H7 (cell line): Measurements from ENCODE around the gene TMEM131. TPM values are rescaled to one million over a fixed set of nuclear protein-coding genes. Genes with fewer than 3 reads are reported as not detected.

Experiments used
- DNase-seq: peaks from one replicate; pipeline ENCODE4 v3.0.0; 2012
- H3K27me3 ChIP-seq: 2 replicates; pipeline ENCODE4 v1.6.0; 2011; ENCODE audit warnings: mild to moderate bottlenecking, low read length; ENCODE audit not compliant: control insufficient read depth, insufficient read depth
- H3K36me3 ChIP-seq: replicated peaks from 2 replicates; pipeline ENCODE4 v1.5.1; 2011; ENCODE audit warnings: low read length; ENCODE audit not compliant: control insufficient read depth, insufficient read depth
- H3K4me3 ChIP-seq: 2 replicates; pipeline ENCODE4 v1.5.1; 2011; ENCODE audit warnings: low read depth, mild to moderate bottlenecking, control low read depth, low read length, moderate library complexity; ENCODE audit not compliant: insufficient read depth
- total RNA-seq: library from RNA; depleted of rRNA; stranded (reverse); fragments of >200 nt; shearing (Covaris generic); gene quantifications from 2 replicates; pipeline ENCODE4 v1.2.3, GENCODE V29; 2014

Gene TMEM131
- total RNA-seq, 1 experiment from 2014 or later = 7.4 TPM

GRCh38 chr2:97806738-97807618 lies 188.8 kb downstream of the TMEM131 start:
- DNase-seq = peak; percentile 67
- peaks cover 2% of the 10 kb centered on the region for H3K36me3 ChIP-seq

GRCh38 chr2:97805776-97806175 lies 190.0 kb downstream of the TMEM131 start:
- no peak overlapping the region for H3K4me3 ChIP-seq
- H3K27me3 ChIP-seq = no peaks in the 10 kb centered on the region
- no peak for DNase-seq
- peaks cover 2% of the 10 kb centered on the region for H3K36me3 ChIP-seq

More at GRCh38 chr2:97806738-97807618, 188.8 kb downstream of the TMEM131 start:
- Histone ChIP-seq H3K27me3 (no peaks in the 10 kb centered on the region), H3K4me3 (no peak overlapping the region)

GRCh38 chr2:97801028-97801427 lies 194.7 kb downstream of the TMEM131 start:
- Histone ChIP-seq H3K36me3 (no peaks in the 10 kb centered on the region), H3K27me3 (no peaks in the 10 kb centered on the region), H3K4me3 (no peak overlapping the region)
- no peak for DNase-seq

GRCh38 chr2:97798416-97798815 lies 197.3 kb downstream of the TMEM131 start:
- no peak for DNase-seq
- Histone ChIP-seq H3K4me3 (no peak overlapping the region), H3K36me3 (no peaks in the 10 kb centered on the region), H3K27me3 (no peaks in the 10 kb centered on the region; the same call in 1 of the 2 replicates)

GRCh38 chr2:97797355-97797754 lies 198.4 kb downstream of the TMEM131 start:
- no peaks in the 10 kb centered on the region; the same call in 1 of the 2 replicates for H3K36me3 ChIP-seq

GRCh38 chr2:97796465-97797126 lies 199.2 kb downstream of the TMEM131 start:
- Histone ChIP-seq H3K27me3 (no peaks in the 10 kb centered on the region; the same call in 1 of the 2 replicates), H3K36me3 (no peaks in the 10 kb centered on the region; the same call in 1 of the 2 replicates), H3K4me3 (no peak overlapping the region)
- no peak for DNase-seq

More at GRCh38 chr2:97797355-97797754, 198.4 kb downstream of the TMEM131 start:
- Histone ChIP-seq H3K27me3 (no peaks in the 10 kb centered on the region; the same call in 1 of the 2 replicates), H3K4me3 (no peak overlapping the region)
- no peak for DNase-seq

- Histone ChIP-seq H3K36me3 (no peaks in the 10 kb centered on the region; the same call in 1 of the 2 replicates), H3K4me3 (no peak overlapping the region), H3K27me3 (no peaks in the 10 kb centered on the region; the same call in 1 of the 2 replicates)
- no peak for DNase-seq
Observed at GRCh38 chr2:97792416-97792815, 203.3 kb downstream of the TMEM131 start.

GRCh38 chr2:97788986-97789644 lies 206.6 kb downstream of the TMEM131 start:
- no peak for DNase-seq
- Histone ChIP-seq H3K4me3 (no peak overlapping the region), H3K36me3 (no peaks in the 10 kb centered on the region; the same call in 1 of the 2 replicates), H3K27me3 (no peaks in the 10 kb centered on the region)

GRCh38 chr2:97785818-97786217 lies 209.9 kb downstream of the TMEM131 start:
- H3K27me3 ChIP-seq = no peaks in the 10 kb centered on the region
- no peaks in the 10 kb centered on the region for H3K36me3 ChIP-seq
- no peak for DNase-seq
- H3K4me3 ChIP-seq = no peak overlapping the region

GRCh38 chr2:97784953-97785352 lies 210.8 kb downstream of the TMEM131 start:
- Histone ChIP-seq H3K27me3 (no peaks in the 10 kb centered on the region), H3K4me3 (no peak overlapping the region), H3K36me3 (no peaks in the 10 kb centered on the region)
- no peak for DNase-seq

- H3K27me3 ChIP-seq = no peaks in the 10 kb centered on the region
- no peak for DNase-seq
- H3K4me3 ChIP-seq = no peak overlapping the region
- no peaks in the 10 kb centered on the region for H3K36me3 ChIP-seq
Observed at GRCh38 chr2:97781981-97782380, 213.8 kb downstream of the TMEM131 start.

- DNase-seq = no peak
- Histone ChIP-seq H3K36me3 (peaks cover 3% of the 10 kb centered on the region; the same call in 1 of the 2 replicates), H3K27me3 (no peaks in the 10 kb centered on the region), H3K4me3 (no peak overlapping the region)
Observed at GRCh38 chr2:97779141-97779540, 216.6 kb downstream of the TMEM131 start.

- peaks cover 3% of the 10 kb centered on the region; the same call in 1 of the 2 replicates for H3K36me3 ChIP-seq
- no peak for DNase-seq
- H3K27me3 ChIP-seq = no peaks in the 10 kb centered on the region
- no peak overlapping the region for H3K4me3 ChIP-seq
Observed at GRCh38 chr2:97775074-97775473, 220.7 kb downstream of the TMEM131 start.

GRCh38 chr2:97774425-97774824 lies 221.3 kb downstream of the TMEM131 start:
- Histone ChIP-seq H3K4me3 (no peak overlapping the region), H3K36me3 (peaks cover 3% of the 10 kb centered on the region; the same call in 1 of the 2 replicates), H3K27me3 (no peaks in the 10 kb centered on the region)
- DNase-seq = peak; percentile 80
